Measurements from ENCODE around the gene SRP14.

Gene SRP14

GRCh38 chr15:39987821-39988220 is 51.2 kb downstream of the SRP14 start:
- no peak for TF ChIP-seq CTCF (IDR thresholded peaks at IDR 0.05; ENCODE audit: low read depth, low read length, missing control alignments)
- H3K4me3 ChIP-seq (ENCODE audit: low read depth, low read length) = no peak overlapping the region
- DNase-seq (ENCODE audit: low read depth) = no peak
